Keratinocyte (primary cell): ENCODE results near the gene ULK4.

Experiments used
- EZH2 ChIP-seq: IDR thresholded peaks from one replicate; pipeline ENCODE4 v1.6.1; 2012; ENCODE audit warnings: inconsistent platforms, mild to moderate bottlenecking, low read length, moderate library complexity
- TF ChIP-seq, protein P1 (sequence below), 3 experiments: IDR thresholded peaks in 1 of 3; conservative IDR thresholded peaks in 1 of 3; optimal IDR thresholded peaks in 1 of 3; 2 replicates in 2 of 3; 3 replicates in 1 of 3; pipeline versions ENCODE3 to v1.5.1; 2011; ENCODE audit warnings: low read length in 3 of 3, mild to moderate bottlenecking in 3 of 3, moderate library complexity in 2 of 3, control low read depth in 1 of 3, inconsistent platforms in 1 of 3; ENCODE audit not compliant: insufficient read depth in 2 of 3; ENCODE audit errors: extremely low read depth in 1 of 3

DNA sequence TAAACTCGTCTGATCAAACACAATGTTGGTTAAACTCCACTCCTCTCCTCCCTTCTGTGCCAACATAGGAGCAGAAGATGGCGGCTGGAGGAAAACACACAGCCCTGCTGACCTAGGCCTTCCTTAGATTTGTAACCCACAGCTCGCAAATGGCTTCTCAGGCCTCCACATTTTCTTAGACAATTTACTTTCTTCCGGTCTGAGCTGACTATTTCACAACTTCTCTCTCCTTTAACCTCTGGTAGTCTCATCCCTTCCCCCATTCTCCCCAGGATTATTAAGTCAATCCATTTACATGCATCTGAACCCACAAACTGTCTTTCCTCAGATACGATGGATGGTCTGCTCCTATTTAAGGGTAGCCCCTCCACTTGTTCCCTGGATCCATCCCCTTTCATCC, 25.7 kb upstream of the ULK4 start:
- TF ChIP-seq, protein P1, sequence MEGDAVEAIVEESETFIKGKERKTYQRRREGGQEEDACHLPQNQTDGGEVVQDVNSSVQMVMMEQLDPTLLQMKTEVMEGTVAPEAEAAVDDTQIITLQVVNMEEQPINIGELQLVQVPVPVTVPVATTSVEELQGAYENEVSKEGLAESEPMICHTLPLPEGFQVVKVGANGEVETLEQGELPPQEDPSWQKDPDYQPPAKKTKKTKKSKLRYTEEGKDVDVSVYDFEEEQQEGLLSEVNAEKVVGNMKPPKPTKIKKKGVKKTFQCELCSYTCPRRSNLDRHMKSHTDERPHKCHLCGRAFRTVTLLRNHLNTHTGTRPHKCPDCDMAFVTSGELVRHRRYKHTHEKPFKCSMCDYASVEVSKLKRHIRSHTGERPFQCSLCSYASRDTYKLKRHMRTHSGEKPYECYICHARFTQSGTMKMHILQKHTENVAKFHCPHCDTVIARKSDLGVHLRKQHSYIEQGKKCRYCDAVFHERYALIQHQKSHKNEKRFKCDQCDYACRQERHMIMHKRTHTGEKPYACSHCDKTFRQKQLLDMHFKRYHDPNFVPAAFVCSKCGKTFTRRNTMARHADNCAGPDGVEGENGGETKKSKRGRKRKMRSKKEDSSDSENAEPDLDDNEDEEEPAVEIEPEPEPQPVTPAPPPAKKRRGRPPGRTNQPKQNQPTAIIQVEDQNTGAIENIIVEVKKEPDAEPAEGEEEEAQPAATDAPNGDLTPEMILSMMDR (optimal IDR thresholded peaks at IDR 0.05 in 1 of 3, IDR thresholded peaks at IDR 0.05 in 1 of 3, conservative IDR thresholded peaks at IDR 0.05 in 1 of 3; ENCODE audit: extremely low read depth in 1 of 3, insufficient read depth in 2 of 3, low read length in 3 of 3): no peak
- TF ChIP-seq EZH2: no peak
